ENCODE results near the gene PILRB.

- TF ChIP-seq CTCF (IDR thresholded peaks at IDR 0.05; ENCODE audit: low read depth, low read length): no peak
- no peak for TF ChIP-seq MAX (IDR thresholded peaks at IDR 0.05; ENCODE audit: low read depth, low read length)
- no peak for TF ChIP-seq MYC (IDR thresholded peaks at IDR 0.05; ENCODE audit: low read depth, low read length)
Observed at GRCh38 chr7:100349757-100350156, 8.2 kb upstream of the PILRB start.

Data from NB4 (cell line).